ENCODE measurements around the gene PTGS1.

- TF ChIP-seq CTCF (conservative IDR thresholded peaks at IDR 0.05) (no peak), ZFX (IDR thresholded peaks at IDR 0.05) (no peak)
These were observed 1.0 kb downstream of the PTGS1 start for GRCh38 chr9:122371846-122372245.
